ENCODE results near the gene PDE8B.

Gene PDE8B, protein sequence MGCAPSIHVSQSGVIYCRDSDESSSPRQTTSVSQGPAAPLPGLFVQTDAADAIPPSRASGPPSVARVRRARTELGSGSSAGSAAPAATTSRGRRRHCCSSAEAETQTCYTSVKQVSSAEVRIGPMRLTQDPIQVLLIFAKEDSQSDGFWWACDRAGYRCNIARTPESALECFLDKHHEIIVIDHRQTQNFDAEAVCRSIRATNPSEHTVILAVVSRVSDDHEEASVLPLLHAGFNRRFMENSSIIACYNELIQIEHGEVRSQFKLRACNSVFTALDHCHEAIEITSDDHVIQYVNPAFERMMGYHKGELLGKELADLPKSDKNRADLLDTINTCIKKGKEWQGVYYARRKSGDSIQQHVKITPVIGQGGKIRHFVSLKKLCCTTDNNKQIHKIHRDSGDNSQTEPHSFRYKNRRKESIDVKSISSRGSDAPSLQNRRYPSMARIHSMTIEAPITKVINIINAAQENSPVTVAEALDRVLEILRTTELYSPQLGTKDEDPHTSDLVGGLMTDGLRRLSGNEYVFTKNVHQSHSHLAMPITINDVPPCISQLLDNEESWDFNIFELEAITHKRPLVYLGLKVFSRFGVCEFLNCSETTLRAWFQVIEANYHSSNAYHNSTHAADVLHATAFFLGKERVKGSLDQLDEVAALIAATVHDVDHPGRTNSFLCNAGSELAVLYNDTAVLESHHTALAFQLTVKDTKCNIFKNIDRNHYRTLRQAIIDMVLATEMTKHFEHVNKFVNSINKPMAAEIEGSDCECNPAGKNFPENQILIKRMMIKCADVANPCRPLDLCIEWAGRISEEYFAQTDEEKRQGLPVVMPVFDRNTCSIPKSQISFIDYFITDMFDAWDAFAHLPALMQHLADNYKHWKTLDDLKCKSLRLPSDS

DNA sequence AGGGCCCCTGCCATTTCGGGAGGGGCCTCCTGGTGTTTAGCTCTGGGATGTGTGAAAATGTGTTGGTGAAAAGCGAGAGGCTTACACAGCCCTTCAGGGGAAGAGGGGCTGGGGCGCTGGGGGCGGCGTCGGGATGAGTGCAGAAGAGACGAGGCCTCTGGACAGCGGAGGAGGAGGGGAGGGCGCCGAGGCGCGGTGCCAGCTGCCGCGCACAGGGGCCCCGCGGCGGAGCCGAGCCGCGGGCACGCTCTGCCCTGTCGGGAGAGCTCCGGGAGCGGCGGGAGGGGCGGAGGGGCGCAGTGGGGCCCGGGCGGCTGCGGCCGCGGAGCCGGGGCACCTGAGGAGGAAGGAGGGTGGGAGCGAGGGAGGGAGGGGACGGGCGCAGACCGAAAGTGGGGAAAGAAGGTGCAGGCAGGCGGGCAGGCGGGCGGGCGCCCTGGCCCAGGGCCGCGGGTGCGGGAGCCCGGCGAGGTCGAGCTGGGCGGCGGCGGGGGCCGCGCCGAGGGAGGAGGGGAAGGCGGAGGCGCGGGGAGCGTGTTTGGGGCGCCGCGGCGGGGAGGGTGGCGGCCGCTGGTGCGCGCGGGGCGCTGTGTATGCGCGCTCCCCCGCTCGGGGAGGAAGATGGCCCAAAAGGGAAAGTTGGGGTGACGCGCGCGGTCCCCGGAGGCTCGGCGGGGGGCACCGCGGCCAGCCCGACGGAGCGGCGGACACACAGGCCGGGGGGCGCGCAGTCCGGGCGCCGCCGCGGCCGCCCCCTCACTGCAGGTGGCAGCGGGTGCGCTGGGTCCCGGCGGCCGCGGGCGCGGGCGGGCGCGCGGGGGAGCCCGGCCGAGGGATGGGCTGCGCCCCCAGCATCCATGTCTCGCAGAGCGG, at the start of gene PDE8B:
Gene PDE8B (plus strand): TSS at position 590 of the 873 bp plus-strand sequence. CDS start 246 bp downstream, at position 836.
- no peak for DNase-seq (ENCODE audit: low spot score)

DNA sequence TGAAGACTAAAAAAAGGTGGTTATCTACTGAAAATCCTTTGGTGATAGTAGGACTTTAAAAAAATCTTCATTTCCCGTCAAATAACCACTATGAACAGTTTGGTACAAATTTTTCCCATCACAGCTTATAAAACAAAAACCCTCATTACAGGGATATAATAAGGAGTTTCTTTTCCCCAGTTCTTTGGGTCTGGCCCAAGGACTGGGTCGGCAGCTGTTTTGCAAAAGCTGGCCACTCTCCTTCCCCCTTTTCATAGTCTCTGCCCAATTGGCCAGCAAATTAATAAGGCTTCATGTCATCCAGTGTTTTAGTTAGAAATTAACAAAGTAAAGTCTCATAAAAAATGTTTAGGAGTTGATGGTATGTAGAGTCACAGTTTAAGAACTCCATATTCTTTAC, 47.0 kb upstream of the PDE8B start:
- DNase-seq (ENCODE audit: low spot score) = no peak

DNA sequence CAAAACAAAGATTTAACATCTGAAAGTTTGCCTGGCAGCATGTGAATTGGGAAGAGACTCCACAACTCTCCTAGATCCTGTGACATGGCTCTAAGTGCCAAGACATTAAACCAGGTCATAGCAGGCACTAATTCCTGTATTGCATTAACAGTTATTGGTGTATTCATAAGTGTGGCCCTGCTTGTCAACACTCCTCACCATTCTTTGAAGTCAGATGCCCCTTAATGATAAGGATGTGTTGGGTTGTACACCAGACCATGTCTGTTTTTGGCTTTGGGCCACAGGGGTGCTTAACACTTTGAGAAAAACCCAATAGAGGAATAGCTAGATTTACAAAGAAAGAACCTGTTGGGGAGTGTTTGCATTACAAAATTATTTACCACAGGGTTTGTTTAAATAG, 43.4 kb upstream of the PDE8B start:
- no peak for DNase-seq (ENCODE audit: low spot score)

DNA sequence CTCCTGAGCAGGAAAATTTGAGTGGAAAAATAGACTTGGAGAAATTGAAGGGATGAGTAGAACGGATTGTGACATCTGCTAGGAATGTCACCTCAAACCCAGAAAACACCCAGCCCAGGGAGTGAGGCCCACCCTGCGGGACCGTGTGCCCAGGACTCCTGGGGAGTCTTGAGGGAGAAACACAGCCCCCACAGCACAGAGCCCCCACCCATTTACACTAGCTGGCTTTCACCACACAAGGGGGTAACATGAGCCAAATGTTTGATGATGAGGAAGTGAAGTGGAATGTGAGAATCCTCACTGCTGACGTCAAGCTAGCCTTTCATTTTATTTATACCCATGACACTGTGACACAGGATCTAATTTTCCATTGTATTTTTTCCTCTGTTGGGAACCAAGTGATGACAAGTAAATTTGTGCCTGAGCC, 42.8 kb upstream of the PDE8B start:
- peak; percentile 11 for DNase-seq (ENCODE audit: low spot score)

DNA sequence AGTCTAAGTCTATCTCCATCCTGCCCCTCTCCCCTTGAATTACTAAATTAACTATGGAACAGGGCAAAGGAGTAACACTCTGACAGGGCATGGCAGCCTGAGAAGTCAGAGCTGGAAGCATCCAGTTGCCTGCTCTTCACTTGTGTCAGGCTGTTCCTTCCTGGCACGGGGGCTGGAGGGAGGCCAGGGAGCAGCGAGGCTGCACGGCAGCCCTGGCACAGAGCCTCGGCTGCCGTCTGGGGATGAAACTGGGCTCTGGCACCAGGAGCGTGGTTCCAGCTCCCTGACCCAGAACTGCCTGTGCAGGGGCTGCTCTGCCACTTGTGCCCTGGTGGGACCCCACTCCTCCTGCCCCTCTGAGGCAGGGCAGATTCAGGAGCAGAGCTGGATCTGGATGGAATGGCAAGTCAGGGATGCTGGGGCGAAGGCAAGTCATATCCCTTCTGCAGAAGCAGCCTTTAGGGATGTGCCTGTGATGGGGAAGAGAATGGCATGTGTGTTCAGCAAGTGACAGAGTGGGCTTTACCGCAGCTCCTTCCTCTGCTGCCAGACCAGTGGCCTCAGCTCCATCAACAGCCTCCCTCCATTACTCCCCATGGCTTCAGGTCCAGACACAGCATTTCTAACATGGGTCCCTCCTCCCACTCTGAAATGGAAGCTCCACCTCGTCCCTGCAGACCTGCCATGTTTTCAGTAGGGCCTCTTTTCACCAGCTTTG, 42.2 kb upstream of the PDE8B start:
- DNase-seq (ENCODE audit: low spot score) = no peak

DNA sequence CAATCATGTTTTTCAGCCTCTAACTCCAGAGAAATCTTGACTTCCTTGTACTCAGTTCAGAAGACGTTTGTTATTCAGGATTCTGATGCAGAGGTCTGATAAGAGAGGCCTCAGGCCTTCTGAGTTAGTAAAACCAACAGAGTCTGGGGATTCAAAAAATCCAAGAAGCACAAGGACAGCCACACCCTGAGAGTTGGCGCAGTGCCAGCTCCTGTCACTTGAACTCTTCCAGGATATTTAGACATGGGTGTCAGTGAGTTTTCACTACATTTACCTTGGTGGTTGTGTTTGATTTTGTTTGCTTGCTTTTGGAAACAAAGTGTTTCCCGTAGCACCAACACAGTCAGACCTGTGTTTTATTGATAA, 41.6 kb upstream of the PDE8B start:
- DNase-seq (ENCODE audit: low spot score) = no peak

DNA sequence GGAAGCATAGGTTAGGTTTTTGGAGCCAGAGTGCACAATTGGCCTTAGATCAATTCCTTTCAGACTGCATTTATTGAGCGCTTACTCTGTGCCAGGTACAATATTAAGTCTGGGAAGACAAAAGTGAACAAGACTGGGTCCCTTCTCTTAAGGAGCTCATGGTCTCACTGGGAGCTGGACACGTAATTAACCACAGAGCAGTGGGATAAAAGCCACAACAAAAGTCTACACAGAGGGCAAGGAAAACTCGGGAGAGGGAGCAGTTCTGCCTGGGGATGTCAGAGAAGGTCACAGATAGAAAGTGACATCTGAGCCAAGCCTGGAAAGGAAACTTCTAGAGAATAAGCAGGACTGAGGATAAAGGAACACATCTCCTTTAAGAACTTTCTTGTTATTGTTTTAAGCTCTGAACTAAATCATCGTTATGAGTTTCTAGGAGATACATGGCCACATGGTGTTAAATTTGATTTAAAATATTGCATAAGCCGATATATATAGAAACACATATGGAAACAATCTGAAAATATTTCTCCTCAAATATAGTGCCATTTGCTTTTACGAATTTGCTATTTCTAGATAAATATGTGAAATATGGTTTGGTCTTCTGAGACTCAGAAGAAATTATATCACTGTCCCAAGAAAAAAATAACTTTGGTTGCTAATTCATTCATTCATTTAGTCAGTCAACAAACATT, 40.1 kb upstream of the PDE8B start:
- no peak for DNase-seq (ENCODE audit: low spot score)

DNA sequence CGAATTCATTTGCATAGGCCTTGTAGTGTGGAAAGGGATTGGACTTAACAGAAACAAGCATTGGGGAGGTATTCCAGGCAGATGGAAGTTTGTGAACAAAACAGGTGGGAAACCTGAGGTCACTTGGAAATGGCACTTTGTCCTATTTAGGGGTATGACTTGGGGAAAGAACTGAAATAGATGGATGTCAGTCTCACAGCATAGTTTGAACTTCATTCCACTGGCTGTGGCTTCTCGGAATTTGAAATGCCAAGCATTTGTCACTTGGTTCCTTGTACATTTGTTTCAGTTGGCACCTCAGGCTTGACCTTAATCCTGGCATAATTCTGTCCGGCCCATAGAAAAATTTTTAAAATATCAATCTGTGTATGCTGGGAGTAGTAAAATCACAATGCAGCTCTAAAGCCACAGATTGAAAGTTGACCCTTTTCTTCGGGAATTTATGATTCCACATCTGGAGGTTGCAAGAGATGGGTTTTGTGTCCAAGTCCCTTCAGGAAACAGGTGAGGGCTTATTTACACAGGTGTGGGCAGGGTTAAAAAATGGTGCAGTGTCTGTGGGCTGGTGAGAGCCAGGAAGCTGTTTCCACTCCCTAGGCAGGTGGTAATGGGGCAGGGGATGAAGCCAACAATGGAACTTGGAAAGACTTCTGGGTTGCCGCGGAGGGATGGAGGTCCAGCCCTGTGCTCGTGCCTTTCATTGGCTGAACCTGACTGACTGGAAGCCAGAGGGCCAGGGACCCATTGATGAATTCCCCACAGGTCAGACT, 39.2 kb upstream of the PDE8B start:
- DNase-seq (ENCODE audit: low spot score) = no peak

DNA sequence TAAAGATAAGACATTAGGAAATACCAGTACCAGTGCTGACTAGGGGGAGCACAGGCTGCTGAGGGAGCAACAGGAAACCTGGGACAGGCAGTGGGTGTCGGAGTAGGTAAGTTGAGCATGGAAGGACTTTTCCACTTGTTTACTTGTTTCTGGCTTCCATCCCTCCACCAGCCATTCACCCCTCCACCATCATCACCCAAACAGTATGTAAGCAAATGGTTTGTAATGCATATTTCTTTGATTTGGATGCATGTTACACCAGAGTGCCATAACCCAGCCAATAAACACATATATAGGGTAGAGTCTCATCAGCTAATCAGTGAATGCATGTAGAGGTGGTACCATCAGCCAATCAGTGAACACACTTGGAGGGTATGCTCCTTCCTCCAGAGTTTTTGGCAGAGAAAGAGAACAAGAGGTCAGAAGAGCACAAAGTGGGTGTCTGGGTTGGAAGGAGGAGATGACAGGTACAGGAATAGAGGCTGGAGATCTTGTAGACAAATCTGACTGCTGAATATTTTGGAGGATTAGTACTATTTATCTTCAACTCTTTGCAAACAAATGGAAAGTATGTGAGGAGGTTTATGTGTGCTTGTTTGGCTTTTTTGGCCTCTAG, 37.7 kb upstream of the PDE8B start:
- no peak for DNase-seq (ENCODE audit: low spot score)

DNA sequence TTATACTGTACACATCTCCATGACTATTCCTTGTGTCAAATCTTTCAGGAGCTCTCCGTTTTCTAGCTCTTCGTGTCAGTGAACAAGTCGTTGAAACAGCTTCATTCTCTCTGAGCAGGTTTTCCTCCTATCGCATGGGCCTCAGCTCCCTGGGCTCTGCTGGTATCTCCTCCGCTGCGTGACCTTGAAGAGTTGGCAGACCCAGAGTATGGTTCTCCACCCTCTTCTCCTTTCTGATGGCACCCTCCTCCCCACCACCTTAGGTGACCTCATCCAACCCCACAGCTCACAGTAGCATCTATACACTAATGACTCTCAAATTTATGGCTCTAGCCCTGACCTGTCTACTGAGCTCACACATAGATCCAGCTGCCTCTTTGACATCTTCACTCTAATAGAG, 36.0 kb upstream of the PDE8B start:
- no peak for DNase-seq (ENCODE audit: low spot score)

DNA sequence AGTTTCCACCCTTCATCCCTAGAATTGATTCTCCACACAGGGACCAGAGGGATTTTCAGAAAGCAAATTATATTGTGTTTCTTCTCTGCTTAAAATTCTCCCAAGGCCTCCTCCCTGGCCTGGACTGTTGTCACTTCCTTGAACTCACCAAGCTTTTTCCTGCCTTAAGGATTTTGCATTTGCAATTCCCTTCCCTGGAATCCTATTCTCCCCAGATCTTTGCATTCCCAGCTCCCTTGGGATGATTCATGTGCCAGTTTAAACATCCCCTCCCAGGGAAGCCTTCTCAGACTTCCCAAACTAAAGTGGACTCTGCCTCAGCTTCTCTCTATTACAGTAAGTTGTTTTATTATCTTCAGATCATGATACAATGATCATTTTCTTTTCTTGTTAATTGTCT, 35.2 kb upstream of the PDE8B start:
- DNase-seq (ENCODE audit: low spot score) = no peak

DNA sequence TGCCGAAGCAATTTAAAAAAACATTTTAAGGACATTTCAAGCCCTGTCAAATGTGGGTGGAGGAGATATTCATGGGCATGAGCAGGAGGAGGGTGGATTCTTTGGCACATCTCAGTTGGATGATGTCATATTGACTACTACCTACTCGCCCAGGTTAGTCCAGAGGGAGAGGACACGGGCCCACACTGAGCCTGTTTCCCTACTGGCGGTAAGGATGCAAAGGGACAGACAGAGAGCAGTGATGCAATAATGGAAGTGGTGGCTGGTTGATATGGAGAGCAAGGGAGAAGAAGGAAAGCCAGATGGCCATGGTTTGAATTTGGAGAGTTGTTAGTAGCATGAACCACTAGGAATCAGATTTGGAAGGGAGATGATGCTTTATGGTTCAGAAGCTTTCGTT, 34.1 kb upstream of the PDE8B start:
- no peak for DNase-seq (ENCODE audit: low spot score)

DNA sequence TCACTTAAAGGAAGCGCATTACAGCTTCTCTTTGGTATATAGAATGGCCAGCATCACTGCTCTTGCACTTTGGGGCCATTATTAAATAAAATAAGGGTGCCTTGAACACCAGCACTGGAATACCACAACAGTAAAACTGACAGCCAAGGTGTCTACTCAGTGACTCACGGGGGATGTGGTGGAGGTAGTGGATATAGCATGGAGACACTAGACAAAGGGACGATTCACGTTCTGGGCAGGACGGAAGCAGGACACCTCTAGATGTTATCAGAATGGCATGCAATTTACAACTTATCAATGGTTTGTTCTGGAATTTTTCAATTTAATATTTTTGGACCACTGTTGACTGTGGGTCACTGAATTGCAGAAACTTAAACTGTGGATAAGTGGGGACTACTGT, 32.9 kb upstream of the PDE8B start:
- no peak for DNase-seq (ENCODE audit: low spot score)

DNA sequence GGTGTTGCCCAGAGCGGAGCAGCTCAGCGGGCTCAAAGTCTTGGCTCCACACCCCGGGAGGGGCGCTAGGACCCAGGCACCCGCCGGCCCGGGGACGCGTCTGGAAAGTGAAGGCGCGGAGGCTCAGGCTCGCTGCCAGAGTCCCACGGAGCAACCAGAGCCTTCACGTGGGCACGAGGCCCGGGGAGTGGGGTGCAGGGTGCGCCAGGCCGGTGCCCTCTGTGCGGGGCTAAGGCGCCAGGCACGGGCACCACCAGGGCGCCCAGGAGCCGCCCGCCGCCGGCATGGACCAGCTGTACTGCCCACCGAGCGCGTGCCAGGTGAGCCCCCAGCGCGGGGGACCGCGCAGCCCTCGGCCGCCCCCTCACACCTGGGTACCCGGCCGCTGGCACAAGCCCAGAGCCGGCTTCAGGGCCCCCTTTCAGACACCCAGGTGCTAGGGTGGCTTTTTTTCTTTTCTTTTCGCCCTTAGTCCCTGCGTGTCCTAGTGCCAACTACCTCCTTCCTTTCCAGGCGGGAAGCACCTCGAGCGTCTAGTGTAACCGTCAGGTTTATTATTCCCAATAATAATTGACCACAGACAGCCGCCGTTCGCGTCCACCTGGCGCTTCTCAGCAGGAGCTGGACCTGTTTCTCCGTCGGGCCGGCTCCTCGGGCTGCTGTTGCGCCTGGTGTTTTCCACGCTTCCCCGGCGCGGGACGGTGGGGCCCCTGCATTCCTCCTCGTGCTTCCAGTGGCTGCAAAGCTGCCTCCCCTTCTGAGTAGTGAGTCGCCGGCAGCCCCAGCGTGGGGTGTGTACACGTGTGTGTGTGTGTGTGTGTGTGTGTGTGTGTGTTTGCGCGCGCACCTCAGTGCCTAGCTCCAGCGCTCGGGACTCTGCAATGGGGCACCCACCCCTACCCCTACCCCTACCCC, 30.1 kb upstream of the PDE8B start:
- DNase-seq (ENCODE audit: low spot score) = no peak

DNA sequence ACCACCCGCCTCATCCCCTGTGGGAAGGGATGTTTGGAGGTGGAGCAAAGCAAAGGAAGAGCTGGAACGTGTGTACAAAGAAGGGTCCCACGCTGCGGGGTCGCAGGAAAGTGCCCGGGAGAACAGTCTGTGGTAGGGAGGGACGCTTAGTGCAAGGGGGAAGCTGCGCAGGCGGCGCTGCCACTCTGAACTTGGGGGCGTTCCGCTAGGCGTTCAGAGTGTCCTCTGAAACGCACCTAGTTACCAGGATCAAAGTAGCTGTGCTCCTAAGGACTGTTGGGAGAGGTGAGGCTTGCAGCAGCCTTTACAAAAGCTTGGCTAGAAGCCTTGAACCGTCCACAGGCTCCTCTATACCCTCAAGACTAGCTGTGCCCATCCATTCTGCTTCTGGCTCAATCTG, 29.3 kb upstream of the PDE8B start:
- no peak for DNase-seq (ENCODE audit: low spot score)

DNA sequence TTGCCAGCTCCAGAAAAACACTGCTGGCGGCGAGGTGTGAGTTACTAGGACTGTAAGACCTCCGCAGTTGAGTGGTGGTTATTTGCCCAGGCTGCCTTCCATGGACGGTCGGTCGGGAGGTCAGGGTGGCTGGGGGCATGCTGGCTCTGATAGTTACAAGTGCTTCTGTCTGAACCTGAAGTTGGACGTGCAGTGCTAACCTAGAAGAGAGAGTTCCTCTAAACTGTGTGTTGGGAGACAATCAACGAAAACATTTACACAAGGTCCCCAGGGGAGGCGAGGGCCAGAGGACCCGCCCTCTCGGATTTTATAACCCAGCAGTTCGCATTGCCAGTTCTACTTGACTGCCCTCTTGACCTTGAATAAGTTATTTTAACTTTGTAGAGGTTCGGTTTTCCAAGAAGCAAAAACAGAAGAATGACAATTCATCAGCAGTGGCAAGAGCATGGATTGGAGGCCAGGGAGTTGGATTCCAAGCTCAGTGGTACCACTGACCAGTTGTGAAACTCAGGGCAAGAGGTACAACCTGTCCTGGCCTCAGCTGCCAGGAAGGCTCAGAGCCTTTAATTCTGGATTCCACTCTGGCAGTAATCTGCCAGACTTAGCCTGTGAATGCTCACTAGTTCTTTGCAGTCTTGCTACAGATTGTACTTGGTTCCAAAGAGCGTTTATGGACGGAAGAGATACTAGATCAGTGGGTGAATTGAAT, 28.7 kb upstream of the PDE8B start:
- DNase-seq (ENCODE audit: low spot score) = no peak

DNA sequence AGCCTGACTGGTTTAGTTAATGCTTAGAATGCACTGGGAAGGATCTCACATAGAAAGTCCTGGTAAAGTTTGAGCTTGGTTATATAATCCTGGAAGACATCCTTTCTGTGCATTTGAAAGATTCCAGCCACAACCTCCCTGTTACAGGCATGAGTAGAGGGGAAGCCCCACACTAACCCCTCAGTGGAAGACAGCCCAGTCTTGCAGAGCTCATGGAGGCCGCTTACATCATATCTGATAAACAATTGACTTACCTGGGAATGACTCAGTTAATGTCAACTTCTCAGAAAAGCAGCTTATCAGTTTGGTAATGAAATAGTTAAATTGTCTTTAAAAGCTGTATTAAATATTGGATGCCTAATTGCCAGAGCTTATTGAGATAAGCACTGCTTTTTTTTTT, 28.1 kb upstream of the PDE8B start:
- no peak for DNase-seq (ENCODE audit: low spot score)

Data from RKO (cell line).